GM21528 (cell line): ENCODE measurements around the gene TMEM203.

Experiments used
- ATAC-seq: cut with Tn5 transposase; IDR thresholded peaks from one replicate; pipeline ENCODE4 v1.9.1; 2021; ENCODE audit warnings: mild to moderate bottlenecking, moderate library complexity; ENCODE audit not compliant: unreplicated experiment, low FRiP score

The TMEM203 gene

GRCh38 chr9:137167747-137168572 is 37.5 kb downstream of the TMEM203 start:
- no peak for ATAC-seq

- ATAC-seq: no peak
These were observed 38.1 kb downstream of the TMEM203 start for GRCh38 chr9:137167277-137167746.

GRCh38 chr9:137166380-137167229 is 38.8 kb downstream of the TMEM203 start:
- ATAC-seq: no peak

- ATAC-seq: no peak
These were observed 40.1 kb downstream of the TMEM203 start for GRCh38 chr9:137165250-137165836.

- no peak for ATAC-seq
These were observed 40.8 kb downstream of the TMEM203 start for GRCh38 chr9:137164370-137165249.

GRCh38 chr9:137163805-137164204 is 41.6 kb downstream of the TMEM203 start:
- ATAC-seq: no peak

GRCh38 chr9:137163365-137163715 is 42.1 kb downstream of the TMEM203 start:
- no peak for ATAC-seq

GRCh38 chr9:137162505-137163364 is 42.7 kb downstream of the TMEM203 start:
- no peak for ATAC-seq

- ATAC-seq: no peak
These were observed 43.6 kb downstream of the TMEM203 start for GRCh38 chr9:137161558-137162486.

- ATAC-seq: no peak
These were observed 44.5 kb downstream of the TMEM203 start for GRCh38 chr9:137160716-137161557.

GRCh38 chr9:137160054-137160425 is 45.4 kb downstream of the TMEM203 start:
- no peak for ATAC-seq

GRCh38 chr9:137159105-137160053 is 46.1 kb downstream of the TMEM203 start:
- ATAC-seq: no peak

GRCh38 chr9:137158625-137159024 is 46.8 kb downstream of the TMEM203 start:
- no peak for ATAC-seq

- ATAC-seq: no peak
These were observed 47.6 kb downstream of the TMEM203 start for GRCh38 chr9:137157618-137158415.

- no peak for ATAC-seq
These were observed 48.7 kb downstream of the TMEM203 start for GRCh38 chr9:137156567-137157375.
